Left cardiac atrium (tissue), 2 donors: Measurements from ENCODE around the gene OR2T35. TPM values are rescaled to one million over a fixed set of nuclear protein-coding genes. Genes with fewer than 3 reads are reported as not detected.

Experiments
- total RNA-seq, 2 donors: library from RNA; stranded (reverse); fragmentation: NEBNext Ultra II Directional; extraction: Animal tissue kit (Norgen Biotek cat#: 25700); gene quantifications; one replicate each; pipeline ENCODE4 v1.2.1, GENCODE V29; 2021
- donor health status: DM: no; HTN: yes; CAD: no; lungs with severe emphysema.
- donor health status: DM: yes; HTN: yes; CAD: no.

The OR2T35 gene
- total RNA-seq, 2 donors from 2014 or later, result not detected

Other genes with a start within 250 kb of the OR2T35 start
- gene OR2T1, start 242.2 kb downstream of the OR2T35 start, total RNA-seq, result not detected
- not detected for gene OR2T2, start 199.6 kb downstream of the OR2T35 start, total RNA-seq
- gene OR2T3, start 171.9 kb downstream of the OR2T35 start, total RNA-seq, result not detected
- gene OR2T5, start 156.7 kb downstream of the OR2T35 start, total RNA-seq, result not detected
- under 1 TPM in 1 of 2 donors, not detected in 1; 0.03 TPM for gene OR2G6, start 137.2 kb downstream of the OR2T35 start, total RNA-seq
- gene OR2T29, start 82.5 kb downstream of the OR2T35 start, total RNA-seq, result not detected
- gene OR2T34, start 70.5 kb downstream of the OR2T35 start, total RNA-seq, result not detected
- gene OR2T10, start 47.6 kb downstream of the OR2T35 start, total RNA-seq, result not detected
- gene OR2T11, start 10.2 kb downstream of the OR2T35 start, total RNA-seq, result not detected
- not detected for gene OR2T27, start 10.2 kb upstream of the OR2T35 start, total RNA-seq
- not detected for gene OR14I1, start 57.5 kb upstream of the OR2T35 start, total RNA-seq
- gene LYPD8, start 110.5 kb upstream of the OR2T35 start, total RNA-seq, result not detected
- gene SH3BP5L, start 180.6 kb upstream of the OR2T35 start, total RNA-seq, result 10 to 100 TPM; 15.1 to 18.5 TPM
- 10 to 100 TPM; 41.6 to 42.2 TPM for gene ZNF672, start 192.9 kb upstream of the OR2T35 start, total RNA-seq
- gene ZNF692, start 213.8 kb upstream of the OR2T35 start, total RNA-seq, result 10 to 100 TPM; 16.3 to 22.3 TPM